Muscle of arm (tissue), 14 donors: ENCODE data around the gene CLTB. TPM values are rescaled to one million over a fixed set of nuclear protein-coding genes. Genes with fewer than 3 reads are reported as not detected.
"Not testable (repeated sequence)": the region's sequence is repeated elsewhere in the genome, so short reads cannot be mapped to it uniquely, and the experiment has no call there.

Experiments
- DNase-seq: peaks from one replicate; pipeline ENCODE4 v3.0.0-alpha.2; 2013
- long read RNA-seq, 11 donors: transcript quantifications; one replicate each; lab custom pipeline, GENCODE V29; 2026
- polyA plus RNA-seq, 12 donors: library from polyadenylated mRNA; unstranded; fragments of 120-200 nt; gene quantifications; one replicate each; pipeline ENCODE4 v1.2.1, GENCODE V29; 2013; ENCODE audit not compliant: insufficient read length in 12 of 12

The CLTB gene, protein sequence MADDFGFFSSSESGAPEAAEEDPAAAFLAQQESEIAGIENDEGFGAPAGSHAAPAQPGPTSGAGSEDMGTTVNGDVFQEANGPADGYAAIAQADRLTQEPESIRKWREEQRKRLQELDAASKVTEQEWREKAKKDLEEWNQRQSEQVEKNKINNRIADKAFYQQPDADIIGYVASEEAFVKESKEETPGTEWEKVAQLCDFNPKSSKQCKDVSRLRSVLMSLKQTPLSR
- 100 to 1,000 TPM in 1 of 12 donors, 10 to 100 TPM in 10, not detected in 1; 41.8 to 132 (median 49.0) TPM for polyA plus RNA-seq
- long read RNA-seq, donor 1, transcript CLTB-201 (6 exons, 1,215 nt), result minor isoform, 14 of 130 reads
- long read RNA-seq, donor 1, transcript CLTB-202 (5 exons, 1,161 nt), result major isoform, 85 of 130 reads
- long read RNA-seq, donor 1, partial matches to known transcripts, result 24 of 130 reads
- long read RNA-seq, donor 1, other reads (novel, unspliced or antisense), result 5 of 130 reads
- long read RNA-seq, donor 2, transcript CLTB-202 (5 exons, 1,161 nt), result major isoform, 31 of 31 reads
- long read RNA-seq, donor 2, partial matches to known transcripts, result 0 of 31 reads
- long read RNA-seq, donor 2, other reads (novel, unspliced or antisense), result 0 of 31 reads
- long read RNA-seq, donor 3, transcript CLTB-202 (5 exons, 1,161 nt), result major isoform, 16 of 16 reads
- long read RNA-seq, donor 3, partial matches to known transcripts, result 0 of 16 reads
- long read RNA-seq, donor 3, other reads (novel, unspliced or antisense), result 0 of 16 reads
- long read RNA-seq, donor 4, partial matches to known transcripts, result 0 of 4 reads
- long read RNA-seq, donor 4, other reads (novel, unspliced or antisense), result 0 of 4 reads
- long read RNA-seq, donor 5, transcript CLTB-202 (5 exons, 1,161 nt), result major isoform, 32 of 33 reads
- long read RNA-seq, donor 5, partial matches to known transcripts, result 0 of 33 reads
- long read RNA-seq, donor 5, other reads (novel, unspliced or antisense), result 0 of 33 reads
- long read RNA-seq, donor 6, transcript CLTB-202 (5 exons, 1,161 nt), result major isoform, 13 of 13 reads
- long read RNA-seq, donor 6, partial matches to known transcripts, result 0 of 13 reads
- long read RNA-seq, donor 6, other reads (novel, unspliced or antisense), result 0 of 13 reads
- long read RNA-seq, donor 7, transcript CLTB-202 (5 exons, 1,161 nt), result major isoform, 21 of 21 reads
- long read RNA-seq, donor 7, partial matches to known transcripts, result 0 of 21 reads
- long read RNA-seq, donor 7, other reads (novel, unspliced or antisense), result 0 of 21 reads
- long read RNA-seq, donor 8, transcript CLTB-202 (5 exons, 1,161 nt), result major isoform, 24 of 26 reads
- long read RNA-seq, donor 8, partial matches to known transcripts, result 0 of 26 reads
- long read RNA-seq, donor 8, other reads (novel, unspliced or antisense), result 0 of 26 reads
- long read RNA-seq, donor 9, transcript CLTB-202 (5 exons, 1,161 nt), result major isoform, 21 of 21 reads
- long read RNA-seq, donor 9, partial matches to known transcripts, result 0 of 21 reads
- long read RNA-seq, donor 9, other reads (novel, unspliced or antisense), result 0 of 21 reads
- long read RNA-seq, donor 10, transcript CLTB-202 (5 exons, 1,161 nt), result major isoform, 39 of 40 reads
- long read RNA-seq, donor 10, partial matches to known transcripts, result 0 of 40 reads
- long read RNA-seq, donor 10, other reads (novel, unspliced or antisense), result 0 of 40 reads
- long read RNA-seq, donor 11, transcript CLTB-202 (5 exons, 1,161 nt), result major isoform, 23 of 23 reads
- long read RNA-seq, donor 11, partial matches to known transcripts, result 0 of 23 reads
- long read RNA-seq, donor 11, other reads (novel, unspliced or antisense), result 0 of 23 reads

GRCh38 chr5:176415952-176416924, at the start of gene CLTB:
Gene CLTB, minus strand, starts transcription at chr5:176416539. Its CDS starts 176 bp downstream, at chr5:176416363.
- peak; percentile 93 for DNase-seq

- no peak for DNase-seq
Observed at GRCh38 chr5:176463113-176463764, 46.9 kb upstream of the CLTB start.

DNA sequence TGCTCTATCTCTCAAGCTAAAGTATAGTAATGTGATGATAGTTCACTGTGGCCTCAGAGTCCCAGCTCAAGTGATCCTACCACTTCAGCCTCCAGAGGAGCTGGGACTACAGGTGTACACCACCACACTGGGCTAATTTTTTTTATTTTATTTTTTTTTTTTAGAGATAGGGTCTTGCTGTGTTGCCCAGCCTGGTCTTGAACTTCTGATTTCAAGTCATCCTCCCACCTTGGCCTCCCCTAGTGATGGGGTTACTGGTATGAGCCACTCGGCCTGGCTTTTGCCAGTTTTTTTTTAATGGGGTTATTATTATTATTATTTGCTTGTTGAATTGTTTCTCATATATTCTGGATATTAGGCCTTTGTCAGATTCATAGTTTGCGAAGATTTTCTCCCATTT, 45.0 kb upstream of the CLTB start:
- no peak for DNase-seq

DNA sequence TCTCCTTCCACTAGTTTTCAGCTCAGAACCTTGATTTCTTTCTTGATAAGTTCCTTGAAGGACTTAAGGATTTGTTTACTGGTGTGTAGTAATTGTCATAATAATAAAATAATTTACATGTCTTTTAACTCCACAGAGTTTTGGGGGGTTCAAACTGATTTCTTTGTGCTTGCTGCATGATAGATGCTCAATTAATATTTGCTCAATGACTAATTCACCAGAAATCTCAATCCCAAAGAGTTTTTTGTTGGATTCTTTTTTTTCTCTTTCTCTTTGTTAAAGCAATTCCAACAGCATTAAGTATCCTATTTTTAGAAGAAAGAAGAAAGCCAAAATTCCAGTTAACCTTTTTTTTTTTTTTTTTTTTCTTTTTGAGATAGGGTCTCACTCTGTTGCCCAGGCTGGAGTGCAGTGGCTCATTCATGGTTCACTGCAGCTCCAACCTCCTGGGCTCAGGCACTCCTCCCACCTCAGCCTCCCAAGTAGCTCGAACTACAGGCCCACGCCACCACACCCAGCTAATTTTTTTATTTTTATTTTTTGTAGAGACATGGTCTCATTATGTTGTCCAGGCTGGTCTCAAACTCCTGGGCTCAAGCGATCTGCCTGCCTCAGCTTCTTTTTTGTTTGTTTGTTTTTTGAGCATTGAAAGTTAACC, 42.7 kb upstream of the CLTB start:
- DNase-seq, result no peak

- no peak for DNase-seq
Observed at GRCh38 chr5:176454724-176455394, 38.5 kb upstream of the CLTB start.

DNA sequence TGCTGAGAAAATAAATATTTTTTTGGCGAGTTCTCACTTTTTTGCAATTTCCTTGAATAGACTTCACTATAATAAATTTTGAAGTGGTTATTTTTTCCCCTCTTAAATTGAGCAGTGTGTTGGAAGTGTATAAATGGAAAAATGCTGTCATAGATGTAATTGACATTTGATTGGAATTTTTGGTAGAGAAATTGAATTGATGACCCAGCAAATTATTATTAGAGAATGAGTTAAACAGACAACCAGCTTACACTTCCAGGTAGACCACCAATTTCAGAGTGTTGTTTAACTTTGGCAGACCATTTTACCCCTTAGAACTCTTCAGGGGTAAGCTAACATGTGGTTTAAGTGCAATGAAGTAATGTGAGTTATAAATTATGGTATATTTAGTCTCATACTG, 33.7 kb upstream of the CLTB start:
- DNase-seq, result no peak

DNA sequence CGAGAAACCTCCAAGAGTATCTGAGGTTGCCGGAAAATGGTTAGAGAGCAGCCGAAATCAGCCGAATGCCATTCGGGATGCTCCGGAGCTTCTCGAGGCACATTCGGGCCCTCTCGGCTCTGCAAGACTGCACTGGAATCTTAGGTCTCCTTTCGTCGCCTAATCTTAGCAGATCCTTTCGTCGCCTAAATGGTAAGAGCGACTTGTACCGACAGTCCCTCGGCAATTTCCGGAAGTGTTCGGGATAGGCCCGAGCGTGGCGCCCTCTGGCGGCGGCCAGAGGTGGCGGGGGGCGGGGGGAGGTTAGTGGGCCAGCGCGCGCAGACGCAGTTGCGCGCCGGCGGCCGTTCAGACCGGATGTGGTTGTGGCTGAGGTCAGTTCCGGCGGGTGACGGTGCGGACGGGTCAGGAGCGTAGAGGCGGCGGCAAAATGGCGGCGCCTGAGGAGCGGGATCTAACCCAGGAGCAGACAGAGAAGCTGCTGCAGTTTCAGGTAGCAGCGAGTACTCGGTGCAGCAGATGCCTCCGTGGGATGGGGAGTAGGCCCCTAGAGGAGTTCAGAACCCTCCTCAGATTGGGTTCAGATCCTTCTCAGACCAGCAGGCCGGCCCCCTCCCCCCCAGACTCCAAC, 31.8 kb upstream of the CLTB start, which contains the start of gene FAF2:
TSS of gene FAF2 (plus strand) at position 408 of the 631 bp plus-strand sequence. CDS start at position 431, 23 bp downstream.
- peak; percentile 98 for DNase-seq

DNA sequence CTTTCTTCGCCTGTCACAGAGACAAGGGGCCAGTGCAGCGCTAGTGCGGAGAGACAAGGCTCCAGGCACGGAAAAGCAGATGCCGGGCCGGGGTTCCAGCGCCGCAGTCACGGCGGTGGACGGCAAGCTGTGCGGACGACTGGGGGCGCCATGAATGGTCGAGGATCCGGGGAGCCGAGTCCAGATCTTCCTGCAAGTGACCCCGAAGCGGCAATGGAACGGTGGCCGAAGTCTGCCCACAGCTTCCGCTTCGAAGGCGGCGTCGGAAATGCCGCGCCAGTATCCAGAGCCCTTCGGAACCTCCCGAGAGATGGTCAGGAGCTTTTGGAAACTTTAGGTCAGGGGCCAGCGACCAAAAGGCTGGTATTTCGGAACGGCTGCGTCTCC, 31.2 kb upstream of the CLTB start:
- no peak for DNase-seq

- no peak for DNase-seq
Observed at GRCh38 chr5:176446884-176447590, 30.7 kb upstream of the CLTB start.

GRCh38 chr5:176446028-176446665, 29.8 kb upstream of the CLTB start:
- DNase-seq, result no peak

GRCh38 chr5:176444742-176445141, 28.4 kb upstream of the CLTB start:
- DNase-seq, result no peak

DNA sequence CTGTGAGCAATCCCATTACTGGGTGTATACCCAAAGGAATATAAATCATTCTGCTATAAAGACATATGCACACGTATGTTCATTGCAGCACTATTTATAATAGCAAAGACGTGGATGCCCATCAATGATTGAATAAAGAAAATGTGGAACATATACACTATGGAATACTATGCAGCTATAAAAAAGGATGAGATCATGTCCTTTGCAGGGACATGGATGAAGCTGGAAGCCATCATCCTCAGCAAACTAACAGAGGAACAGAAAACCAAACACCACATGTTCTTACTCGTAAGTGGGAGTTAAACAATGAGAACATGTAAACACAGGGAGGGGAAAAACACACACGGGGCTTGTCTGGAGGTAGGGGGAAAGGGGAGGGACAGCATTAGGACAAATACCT, 26.6 kb upstream of the CLTB start:
- not testable (repeated sequence) for DNase-seq

- DNase-seq, result no peak
Observed at GRCh38 chr5:176441921-176442323, 25.6 kb upstream of the CLTB start.

DNA sequence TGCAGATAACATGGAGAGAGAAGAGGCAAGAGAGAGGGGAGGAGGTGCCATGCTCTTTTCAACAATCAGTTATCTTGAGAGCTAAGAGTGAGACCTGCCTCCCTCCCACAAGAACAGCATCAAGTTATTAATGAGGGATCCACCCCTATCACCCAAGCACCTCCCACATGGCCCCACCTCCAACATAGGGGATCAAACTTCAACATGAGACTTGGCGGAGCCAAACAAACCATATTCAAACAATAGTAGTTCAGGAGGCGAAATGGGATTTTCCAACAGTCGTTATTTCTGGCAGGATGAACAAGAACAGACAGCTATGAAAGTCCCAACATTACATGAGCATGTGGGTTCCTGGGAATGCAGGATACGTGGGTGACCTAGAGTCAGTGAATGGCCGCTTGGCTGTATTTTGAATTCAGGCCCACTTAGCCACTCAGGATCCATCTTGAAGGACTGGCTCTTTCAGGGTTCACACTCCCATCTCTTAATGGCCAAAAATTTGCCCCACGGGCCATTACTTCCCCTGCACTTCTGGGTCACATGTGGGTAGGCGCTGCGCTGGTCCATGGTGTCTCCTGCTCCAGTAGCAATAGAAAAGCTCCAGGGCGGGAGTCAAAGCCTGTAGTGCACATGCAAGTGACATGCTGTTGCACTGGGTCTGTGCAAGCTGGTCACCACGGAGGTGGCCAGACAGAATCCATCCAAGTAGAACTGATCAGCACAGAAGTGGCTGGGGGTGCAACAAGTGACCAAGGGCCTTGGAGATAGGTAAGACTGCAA, 24.8 kb upstream of the CLTB start:
- no peak for DNase-seq
